Activated naive CD8-positive, alpha-beta T cell treated with anti-CD3 and anti-CD28 coated beads for 36 hours (primary cell): ENCODE data around the gene ELFN1. TPM values are rescaled to one million over a fixed set of nuclear protein-coding genes. Genes with fewer than 3 reads are reported as not detected.
A peak's percentile ranks its signal among the peaks of the same experiment; 100 is the strongest.

ENCODE experiments used
- DNase-seq: peaks from one replicate; pipeline ENCODE4 v3.0.0; 2021
- H3K27ac Mint-ChIP-seq: one replicate; pipeline ENCODE4 v1.8.0; 2022; ENCODE audit warnings: mild to moderate bottlenecking, moderate library complexity, mixed read lengths
- H3K27me3 Mint-ChIP-seq: one replicate; pipeline ENCODE4 v1.8.0; 2022; ENCODE audit warnings: mild to moderate bottlenecking, mixed read lengths
- H3K36me3 Mint-ChIP-seq: one replicate; pipeline ENCODE4 v1.8.0; 2021; ENCODE audit warnings: mild to moderate bottlenecking, mixed read lengths
- H3K4me1 Mint-ChIP-seq: one replicate; pipeline ENCODE4 v1.8.0; 2021; ENCODE audit warnings: mixed read lengths
- H3K4me3 Mint-ChIP-seq: one replicate; pipeline ENCODE4 v1.8.0; 2022; ENCODE audit warnings: mild to moderate bottlenecking, moderate library complexity, mixed read lengths
- H3K9me3 Mint-ChIP-seq: one replicate; pipeline ENCODE4 v1.8.0; 2022; ENCODE audit warnings: mixed read lengths
- total RNA-seq, 2 experiments: library from RNA; stranded (reverse); gene quantifications; one replicate each; pipeline ENCODE4 v1.2.3, GENCODE V29; 2021

ELFN1 gene
- total RNA-seq, 2 experiments from 2014 or later: 0.14 to 0.19 TPM

DNA sequence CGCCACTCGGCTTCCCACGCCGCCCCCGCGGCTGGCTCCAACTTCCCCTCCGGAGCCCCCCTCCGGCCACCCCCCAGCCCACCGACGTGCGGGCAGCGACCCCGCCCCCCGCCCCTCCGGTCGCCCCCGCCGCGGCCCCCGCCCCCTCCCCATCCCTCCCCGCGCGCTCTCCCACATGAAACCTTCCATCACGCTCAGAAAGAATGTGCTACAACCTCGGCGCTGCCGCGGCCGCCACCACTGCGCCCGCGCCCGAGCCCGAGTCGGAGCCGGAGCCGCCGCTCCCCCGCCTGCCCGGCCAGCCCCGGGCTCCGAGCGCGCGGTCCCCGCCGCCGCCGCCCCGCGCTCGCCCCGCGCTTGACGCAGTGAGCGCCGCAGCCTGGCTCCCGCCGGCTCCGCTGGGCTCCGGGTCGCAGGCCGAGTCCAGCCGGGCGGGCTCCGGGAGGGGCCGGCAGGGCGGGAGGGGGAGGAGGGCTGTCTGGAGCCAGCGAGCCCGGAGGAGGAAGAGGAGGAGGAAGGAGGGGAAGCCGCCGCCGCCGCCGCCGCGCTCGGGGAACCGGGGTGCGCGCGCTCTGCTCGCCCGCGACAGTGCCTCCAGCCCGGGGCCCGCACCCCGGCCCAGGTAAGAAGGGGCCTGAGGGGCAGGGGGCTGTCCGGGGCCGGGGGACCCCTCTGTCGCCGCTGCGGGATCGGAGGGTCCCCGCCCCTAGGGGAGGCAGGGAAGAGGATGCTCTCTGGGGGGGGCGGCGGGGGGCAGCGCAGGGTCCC lies 4.3 kb upstream of the ELFN1 start:
- DNase-seq: peak; percentile 38
- Mint-ChIP-seq H3K36me3 (no peaks in the 10 kb centered on the region), H3K9me3 (no peaks in the 10 kb centered on the region), H3K4me1 (no peaks in the 10 kb centered on the region), H3K27ac (no peak overlapping the region), H3K27me3 (peaks cover 56% of the 10 kb centered on the region), H3K4me3 (no peak overlapping the region)

- H3K27ac Mint-ChIP-seq: no peak overlapping the region
- DNase-seq: no peak
- H3K27me3 Mint-ChIP-seq: peaks cover 59% of the 10 kb centered on the region
- no peaks in the 10 kb centered on the region for H3K4me1 Mint-ChIP-seq
- no peaks in the 10 kb centered on the region for H3K36me3 Mint-ChIP-seq
- no peak overlapping the region for H3K4me3 Mint-ChIP-seq
- no peaks in the 10 kb centered on the region for H3K9me3 Mint-ChIP-seq
Observed at GRCh38 chr7:1666317-1666822, 3.7 kb upstream of the ELFN1 start.

- no peak overlapping the region for H3K27ac Mint-ChIP-seq
- no peaks in the 10 kb centered on the region for H3K36me3 Mint-ChIP-seq
Observed at GRCh38 chr7:1666823-1667565, 3.1 kb upstream of the ELFN1 start.

GRCh38 chr7:1667566-1668395 lies 2.3 kb upstream of the ELFN1 start:
- H3K4me3 Mint-ChIP-seq: no peak overlapping the region
- peaks cover 56% of the 10 kb centered on the region for H3K27me3 Mint-ChIP-seq
- no peaks in the 10 kb centered on the region for H3K4me1 Mint-ChIP-seq
- DNase-seq: no peak
- H3K36me3 Mint-ChIP-seq: no peaks in the 10 kb centered on the region
- H3K27ac Mint-ChIP-seq: no peak overlapping the region
- H3K9me3 Mint-ChIP-seq: no peaks in the 10 kb centered on the region

More at GRCh38 chr7:1666823-1667565, 3.1 kb upstream of the ELFN1 start:
- DNase-seq: no peak
- Mint-ChIP-seq H3K27me3 (peaks cover 56% of the 10 kb centered on the region), H3K9me3 (no peaks in the 10 kb centered on the region), H3K4me3 (peak overlapping the region; percentile 63), H3K4me1 (no peaks in the 10 kb centered on the region)

DNA sequence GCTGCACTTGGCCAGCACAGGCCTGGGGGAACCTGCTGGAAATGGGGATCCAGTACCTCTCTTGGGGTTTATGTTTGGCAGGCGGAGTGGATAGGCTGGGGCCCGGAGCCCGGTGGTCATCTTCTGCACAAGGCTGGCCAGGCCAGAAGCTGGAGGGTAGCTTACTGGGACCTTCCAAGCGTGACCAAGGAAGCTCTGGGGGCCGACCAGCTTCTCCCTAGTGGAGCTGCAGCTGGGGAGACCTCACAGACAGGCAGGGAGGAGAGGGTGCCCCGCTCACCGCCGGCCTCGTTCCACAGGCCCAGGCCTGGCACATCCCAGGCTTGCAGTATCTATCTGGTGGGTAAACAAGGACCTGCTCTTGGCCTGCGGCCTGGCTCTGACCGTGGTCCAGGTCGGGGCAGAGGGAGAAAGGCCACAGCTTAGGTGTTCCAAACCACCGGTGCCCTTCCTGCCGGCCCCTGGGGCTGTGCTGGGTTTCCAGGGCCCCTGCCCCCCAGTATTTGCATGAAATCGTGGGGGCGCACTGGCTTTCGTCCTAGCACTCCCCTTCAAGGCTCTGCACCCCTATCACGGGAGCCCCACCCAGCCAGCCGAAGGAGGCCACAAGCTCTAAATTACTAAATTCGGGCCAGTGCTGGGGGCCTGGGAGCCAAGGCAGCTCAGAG lies 1.5 kb upstream of the ELFN1 start:
- Mint-ChIP-seq H3K9me3 (no peaks in the 10 kb centered on the region), H3K27ac (no peak overlapping the region), H3K4me3 (no peak overlapping the region), H3K4me1 (no peaks in the 10 kb centered on the region), H3K27me3 (peaks cover 53% of the 10 kb centered on the region), H3K36me3 (no peaks in the 10 kb centered on the region)
- no peak for DNase-seq

DNA sequence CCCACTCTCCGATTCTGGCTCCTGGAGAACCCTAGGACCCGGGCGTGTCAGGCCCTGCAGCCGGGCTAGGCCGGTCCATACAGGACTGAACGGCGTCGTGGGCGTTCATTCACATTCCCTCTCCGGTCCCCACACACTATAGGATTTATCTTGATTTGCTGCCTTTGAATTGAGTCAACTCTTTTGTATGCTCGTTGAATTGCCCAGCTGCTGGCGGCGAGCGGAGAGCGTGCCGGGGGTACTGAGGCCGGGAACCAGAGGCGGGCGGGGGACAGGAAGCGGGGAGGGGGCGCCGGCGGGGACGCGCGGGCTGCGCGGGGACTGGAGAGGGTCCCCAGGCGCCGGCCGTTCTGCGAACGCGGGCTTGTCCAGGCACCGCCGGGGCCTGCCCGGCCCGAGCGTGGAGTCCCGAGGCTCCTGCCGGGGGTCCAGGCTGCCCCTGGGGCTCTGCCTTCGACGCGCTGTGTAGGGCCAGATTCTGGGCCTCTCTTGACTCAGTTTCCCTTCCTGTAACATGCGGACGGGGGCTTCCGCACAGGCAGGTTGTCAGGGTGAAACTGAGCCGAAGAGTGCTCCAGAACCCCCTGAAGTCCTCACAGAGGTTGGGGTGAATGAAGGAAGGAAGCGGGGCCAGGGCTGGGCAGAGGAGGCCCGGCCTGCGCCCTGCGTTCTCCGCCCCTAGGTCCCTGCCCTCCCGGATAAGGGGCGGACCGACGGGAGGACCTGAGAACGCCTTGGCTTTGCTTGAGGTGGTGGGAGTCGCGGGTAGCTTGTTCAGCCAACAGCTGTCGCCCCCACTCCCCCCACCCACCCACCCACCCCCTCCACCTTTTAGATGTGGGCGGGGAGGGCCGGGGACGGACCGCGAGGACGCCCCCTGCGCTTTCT lies 769 bp upstream of the ELFN1 start:
- no peak overlapping the region for H3K4me3 Mint-ChIP-seq
- H3K4me1 Mint-ChIP-seq: no peaks in the 10 kb centered on the region
- H3K27me3 Mint-ChIP-seq: peaks cover 55% of the 10 kb centered on the region
- no peaks in the 10 kb centered on the region for H3K9me3 Mint-ChIP-seq
- no peak overlapping the region for H3K27ac Mint-ChIP-seq
- no peak for DNase-seq
- H3K36me3 Mint-ChIP-seq: no peaks in the 10 kb centered on the region

GRCh38 chr7:1670894-1671593 lies 967 bp downstream of the ELFN1 start:
- H3K4me1 Mint-ChIP-seq: no peaks in the 10 kb centered on the region
- H3K27me3 Mint-ChIP-seq: peaks cover 55% of the 10 kb centered on the region
- DNase-seq: no peak
- H3K9me3 Mint-ChIP-seq: no peaks in the 10 kb centered on the region
- H3K36me3 Mint-ChIP-seq: no peaks in the 10 kb centered on the region
- no peak overlapping the region for H3K27ac Mint-ChIP-seq
- H3K4me3 Mint-ChIP-seq: no peak overlapping the region

DNA sequence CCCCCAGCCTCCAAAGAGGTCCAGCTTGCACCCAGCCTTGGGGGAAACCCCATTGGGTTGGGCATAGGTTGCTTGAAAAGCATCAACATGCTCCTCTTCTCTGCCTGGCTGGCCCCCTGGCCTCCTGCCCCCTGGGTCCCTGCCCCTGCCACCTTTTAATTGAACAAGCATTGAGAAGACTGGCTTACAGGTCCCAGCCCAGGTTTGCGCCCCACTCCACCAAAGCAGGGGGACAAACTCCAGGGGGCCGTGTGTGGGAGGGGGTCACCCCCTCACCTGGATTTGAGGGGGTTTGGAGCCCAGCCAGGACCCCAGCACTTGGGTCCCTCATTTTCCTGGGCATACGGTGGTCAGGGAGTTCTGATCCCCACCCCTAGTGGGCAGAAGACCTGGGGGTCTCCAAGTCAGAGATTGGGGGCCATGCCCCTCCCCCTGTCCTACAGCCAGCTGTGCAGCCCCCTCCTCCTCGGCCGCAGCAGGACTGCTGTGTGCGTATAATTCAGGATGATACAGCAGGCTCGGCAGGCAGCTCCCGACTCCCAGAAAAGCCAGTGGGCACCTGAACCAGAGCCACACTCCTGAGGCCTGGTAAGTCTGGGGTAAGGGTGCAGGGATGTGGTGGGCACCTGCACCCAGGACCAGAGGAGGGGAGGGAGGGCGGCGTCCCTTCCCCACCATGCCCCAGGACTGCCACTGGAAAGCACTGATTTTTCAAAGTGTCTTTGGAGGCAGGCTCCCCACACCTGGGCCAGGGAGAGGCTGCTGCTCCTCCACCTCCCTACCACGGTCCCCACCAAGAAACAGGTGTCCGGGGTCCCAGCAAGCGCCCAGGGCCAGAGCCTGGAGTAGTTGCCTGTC lies 1.7 kb downstream of the ELFN1 start:
- Mint-ChIP-seq H3K4me1 (no peaks in the 10 kb centered on the region), H3K36me3 (no peaks in the 10 kb centered on the region), H3K4me3 (no peak overlapping the region), H3K27me3 (peaks cover 55% of the 10 kb centered on the region), H3K9me3 (no peaks in the 10 kb centered on the region), H3K27ac (no peak overlapping the region)
- no peak for DNase-seq

GRCh38 chr7:1672851-1673486 lies 2.9 kb downstream of the ELFN1 start:
- peaks cover 51% of the 10 kb centered on the region for H3K27me3 Mint-ChIP-seq
- H3K27ac Mint-ChIP-seq: no peak overlapping the region
- H3K9me3 Mint-ChIP-seq: no peaks in the 10 kb centered on the region
- no peaks in the 10 kb centered on the region for H3K36me3 Mint-ChIP-seq
- no peak overlapping the region for H3K4me3 Mint-ChIP-seq
- no peak for DNase-seq
- no peaks in the 10 kb centered on the region for H3K4me1 Mint-ChIP-seq

- Mint-ChIP-seq H3K27me3 (peaks cover 44% of the 10 kb centered on the region), H3K36me3 (no peaks in the 10 kb centered on the region), H3K4me1 (no peaks in the 10 kb centered on the region), H3K9me3 (no peaks in the 10 kb centered on the region), H3K27ac (no peak overlapping the region), H3K4me3 (no peak overlapping the region)
- DNase-seq: no peak
Observed at GRCh38 chr7:1673581-1674118, 3.6 kb downstream of the ELFN1 start.

DNA sequence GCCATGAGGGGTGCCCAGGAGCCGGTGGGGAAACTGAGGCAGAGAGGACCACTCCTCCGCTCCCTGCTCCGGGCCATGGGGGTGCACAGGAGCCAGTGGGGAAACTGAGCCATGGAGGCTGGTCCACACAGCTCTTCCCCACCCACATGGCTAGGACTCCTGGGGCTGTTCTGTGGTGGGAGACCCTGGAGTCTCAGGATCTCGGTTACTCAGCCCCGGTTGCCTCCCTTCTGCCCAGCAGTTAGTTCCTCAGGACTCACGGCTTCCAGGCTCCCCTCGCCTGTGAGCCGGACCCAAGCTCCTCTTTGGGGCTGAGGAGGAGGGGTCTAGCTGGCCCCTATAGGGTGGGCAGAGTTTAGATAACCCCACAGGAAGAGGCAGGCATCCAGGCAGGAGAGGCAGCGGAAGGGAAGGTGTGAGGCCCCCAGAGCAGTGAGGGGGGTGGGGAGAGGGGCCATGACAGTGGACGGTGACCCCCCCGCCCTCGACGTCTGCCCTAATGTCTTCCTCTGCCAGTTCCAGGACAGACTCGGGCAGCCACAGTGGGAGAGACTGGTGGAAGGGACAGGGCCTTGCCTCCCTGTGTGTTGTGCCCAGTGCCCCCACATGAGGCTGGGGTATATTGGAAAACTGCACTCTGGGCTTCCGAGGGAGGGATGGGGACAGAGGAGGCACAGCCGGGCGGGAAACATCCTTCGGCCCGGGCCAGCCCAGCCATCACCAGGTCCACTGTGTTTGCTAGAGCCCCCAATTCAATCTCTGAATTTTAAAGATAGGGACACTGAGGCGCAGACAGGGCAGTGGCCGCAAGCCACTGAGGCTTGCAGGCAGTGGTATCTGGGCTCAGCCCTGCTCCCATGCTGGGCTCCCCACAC lies 4.3 kb downstream of the ELFN1 start:
- Mint-ChIP-seq H3K4me3 (no peak overlapping the region), H3K9me3 (no peaks in the 10 kb centered on the region), H3K4me1 (no peaks in the 10 kb centered on the region), H3K36me3 (no peaks in the 10 kb centered on the region), H3K27ac (no peak overlapping the region), H3K27me3 (peaks cover 37% of the 10 kb centered on the region)
- DNase-seq: no peak
